Lung (tissue), 12 donors: ENCODE results near the gene CMIP. TPM values are rescaled to one million over a fixed set of nuclear protein-coding genes. Genes with fewer than 3 reads are reported as not detected.
A peak's percentile ranks its signal among the peaks of the same experiment; 100 is the strongest.

Experiments
- ATAC-seq: fragments of 200-7000 bp; cut with Tn5 transposase; one replicate; pipeline ENCODE4 v1.9.1; 2020; ENCODE audit warnings: moderate number of reproducible peaks; ENCODE audit not compliant: insufficient read depth, low FRiP score
- DNase-seq, 3 donors: peaks; one replicate each; pipeline ENCODE4 v3.0.0-alpha.2; 2013 to 2017
- H3K27ac ChIP-seq, 2 donors: one replicate each; pipeline ENCODE4 v1.5.1; 2013; ENCODE audit warnings: mild to moderate bottlenecking in 2 of 2, moderate library complexity in 2 of 2, control low read depth in 1 of 2, inconsistent platforms in 1 of 2, low read depth in 1 of 2, low read length in 1 of 2
- H3K27me3 ChIP-seq, 3 donors: one replicate each; pipeline ENCODE4 v1.5.1; 2013; ENCODE audit warnings: low read length in 2 of 3; ENCODE audit not compliant: control insufficient read depth in 3 of 3, insufficient read depth in 3 of 3
- H3K36me3 ChIP-seq, 4 donors: one replicate each; pipeline ENCODE4 v1.5.1; 2013; ENCODE audit warnings: low read length in 4 of 4, mild to moderate bottlenecking in 1 of 4, moderate library complexity in 1 of 4; ENCODE audit not compliant: control insufficient read depth in 4 of 4, insufficient read depth in 4 of 4
- H3K4me1 ChIP-seq, 5 donors: one replicate each; pipeline ENCODE4 v1.5.1; 2013; ENCODE audit warnings: low read length in 5 of 5, mild to moderate bottlenecking in 2 of 5, moderate library complexity in 1 of 5; ENCODE audit not compliant: control insufficient read depth in 5 of 5, insufficient read depth in 5 of 5
- H3K4me3 ChIP-seq: one replicate; pipeline ENCODE4 v1.5.1; 2013; ENCODE audit warnings: mild to moderate bottlenecking, control low read depth, moderate library complexity
- H3K9ac ChIP-seq, 2 donors: one replicate each; pipeline ENCODE4 v1.5.1; 2013; ENCODE audit warnings: low read length in 2 of 2, control low read depth in 1 of 2; ENCODE audit not compliant: insufficient read depth in 1 of 2
- H3K9me3 ChIP-seq, 4 donors: one replicate each; pipeline ENCODE4 v1.5.1; 2013; ENCODE audit warnings: low read length in 3 of 4, mild to moderate bottlenecking in 1 of 4, moderate library complexity in 1 of 4; ENCODE audit not compliant: control insufficient read depth in 4 of 4, insufficient read depth in 3 of 4
- WGBS, 2 donors: extraction: QIAGEN DNeasy Blood & Tissue Kit; methylation state at CpG; one replicate each; pipeline ENCODE4 v1.1.7; 2013; 5-methylcytosine and 5-hydroxymethylcytosine counted together
- polyA plus RNA-seq, 2 donors: library from polyadenylated mRNA; stranded (reverse); fragments of 200-250 nt; gene quantifications; one replicate each; pipeline ENCODE4 v1.2.1, GENCODE V29; 2013
- total RNA-seq, 2 donors: library from RNA; depleted of rRNA in 1 of 2; stranded (reverse); fragments of >200 nt in 1 of 2; gene quantifications; one replicate each; pipeline ENCODE4 v1.2.1, GENCODE V29; 2014 to 2021
- TF ChIP-seq, protein P1 (sequence below): IDR thresholded peaks from 2 replicates; pipeline ENCODE4 v1.5.1; 2012; ENCODE audit warnings: mild to moderate bottlenecking; ENCODE audit errors: control extremely low read depth, extremely low read depth
- donor health status: control.
- donor health status: control.
- donor health status: Bipolar disorder and iron deficiency.
- donor health status: healthy.
- donor health status: DM: yes; HTN: yes; CAD: no.

The CMIP gene
- total and polyA plus RNA-seq, 4 donors = 11.8 to 80.5 (median 48.6) TPM

DNA sequence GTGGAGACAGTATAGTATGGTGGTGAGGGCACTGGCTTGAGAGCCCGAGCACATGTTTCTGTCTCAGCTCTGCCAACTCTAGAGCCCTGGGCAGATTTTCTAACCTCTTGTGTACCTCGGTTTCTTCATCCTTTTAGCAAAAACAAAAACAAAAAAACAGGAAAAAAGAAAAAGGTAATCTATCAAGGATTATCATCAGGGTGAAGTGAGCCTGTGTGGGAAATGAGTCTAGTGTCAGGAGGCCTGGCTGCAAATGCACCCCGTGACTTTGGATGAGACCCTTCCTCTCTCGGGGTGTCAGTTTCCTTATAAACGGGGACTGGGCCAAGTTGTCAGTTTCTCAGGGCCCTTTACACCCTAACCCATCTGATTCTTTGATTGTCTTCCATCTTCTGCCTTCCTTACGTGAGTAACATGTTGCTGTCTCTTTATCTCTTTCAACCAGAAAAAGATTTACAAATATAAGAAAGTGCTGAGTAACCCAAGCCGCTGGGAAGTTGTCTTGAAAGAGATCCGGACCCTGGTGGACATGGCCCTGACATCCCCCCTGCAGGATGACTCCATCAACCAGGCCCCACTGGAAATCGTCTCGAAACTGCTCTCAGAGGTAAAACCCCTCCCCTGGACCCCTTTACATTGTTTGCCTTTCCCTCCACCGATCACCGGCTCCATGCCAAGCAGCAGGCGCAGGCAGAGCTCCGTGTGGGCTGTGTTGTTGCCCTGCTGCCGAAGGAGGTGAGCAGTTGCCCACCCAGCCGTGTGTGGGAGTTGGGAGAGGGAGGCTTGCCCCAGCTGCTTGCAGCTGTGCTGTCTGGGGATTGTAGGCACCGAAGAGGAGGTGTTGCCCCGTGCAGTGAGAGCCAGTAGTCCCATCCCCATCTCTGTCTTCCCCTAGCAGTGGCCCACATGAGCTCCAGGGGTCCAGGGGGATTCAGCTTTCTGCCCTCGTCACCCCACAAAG is 207.4 kb downstream of the CMIP start:
- Histone ChIP-seq H3K4me1 (peaks cover 0 to 46% (median 22%) of the 10 kb centered on the region in 5 donors), H3K27ac (no peak overlapping the region), H3K9me3 (no peaks in the 10 kb centered on the region), H3K27me3 (no peaks in the 10 kb centered on the region), H3K9ac (peak overlapping the region; percentile 26 to 93), H3K36me3 (peaks cover 0 to 17% (median 0%) of the 10 kb centered on the region in 4 donors), H3K4me3 (no peak overlapping the region)
- 77 to 79% methylated on average over 19 of the region's 19 CpGs for WGBS, 2 donors
- peak; percentile 71 to 78 (median 76) for DNase-seq
- ATAC-seq = no peak
- TF ChIP-seq, protein P1, sequence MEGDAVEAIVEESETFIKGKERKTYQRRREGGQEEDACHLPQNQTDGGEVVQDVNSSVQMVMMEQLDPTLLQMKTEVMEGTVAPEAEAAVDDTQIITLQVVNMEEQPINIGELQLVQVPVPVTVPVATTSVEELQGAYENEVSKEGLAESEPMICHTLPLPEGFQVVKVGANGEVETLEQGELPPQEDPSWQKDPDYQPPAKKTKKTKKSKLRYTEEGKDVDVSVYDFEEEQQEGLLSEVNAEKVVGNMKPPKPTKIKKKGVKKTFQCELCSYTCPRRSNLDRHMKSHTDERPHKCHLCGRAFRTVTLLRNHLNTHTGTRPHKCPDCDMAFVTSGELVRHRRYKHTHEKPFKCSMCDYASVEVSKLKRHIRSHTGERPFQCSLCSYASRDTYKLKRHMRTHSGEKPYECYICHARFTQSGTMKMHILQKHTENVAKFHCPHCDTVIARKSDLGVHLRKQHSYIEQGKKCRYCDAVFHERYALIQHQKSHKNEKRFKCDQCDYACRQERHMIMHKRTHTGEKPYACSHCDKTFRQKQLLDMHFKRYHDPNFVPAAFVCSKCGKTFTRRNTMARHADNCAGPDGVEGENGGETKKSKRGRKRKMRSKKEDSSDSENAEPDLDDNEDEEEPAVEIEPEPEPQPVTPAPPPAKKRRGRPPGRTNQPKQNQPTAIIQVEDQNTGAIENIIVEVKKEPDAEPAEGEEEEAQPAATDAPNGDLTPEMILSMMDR = no peak

DNA sequence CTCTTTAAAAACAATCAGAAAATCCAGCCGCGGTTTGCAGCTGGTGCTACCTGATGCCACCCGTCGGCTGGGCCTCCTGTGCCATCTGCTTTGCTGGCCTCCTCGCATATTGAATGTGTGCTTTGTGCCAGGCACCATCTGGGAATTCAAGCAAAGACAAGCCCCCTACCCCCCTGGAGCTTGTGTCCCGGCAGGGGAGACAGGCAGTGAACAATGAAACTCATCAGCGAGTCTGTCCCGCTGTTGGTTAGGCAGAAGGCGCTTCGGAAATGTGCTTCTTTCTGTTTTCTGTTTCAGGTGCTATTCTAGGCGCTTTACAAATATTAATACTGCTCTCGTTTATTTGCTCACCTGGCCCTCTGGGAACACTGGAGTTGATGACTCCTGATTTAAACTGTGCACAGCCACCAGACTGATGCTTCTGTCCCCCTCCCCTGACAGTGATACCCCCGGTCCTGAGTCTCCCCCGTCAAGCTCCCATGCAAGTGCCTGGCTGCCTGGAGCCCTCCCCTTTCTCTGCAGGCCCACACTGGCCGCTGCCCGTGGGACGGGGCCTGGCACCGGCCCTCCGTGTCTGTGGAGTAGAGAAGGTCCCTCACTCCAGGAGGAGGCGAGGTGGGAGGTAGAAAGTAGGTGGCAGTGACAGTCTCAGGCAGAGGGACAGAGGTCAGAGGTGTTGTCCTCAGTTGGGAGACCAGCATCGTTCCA is 208.3 kb downstream of the CMIP start:
- WGBS, 2 donors = 89 to 92% methylated on average over 21 of the region's 21 CpGs
- ATAC-seq = no peak
- DNase-seq = no peak
- H3K27ac ChIP-seq = no peak overlapping the region
- H3K36me3 ChIP-seq = peaks cover 0 to 17% (median 2%) of the 10 kb centered on the region in 4 donors
- TF ChIP-seq, protein P1 = no peak
- H3K4me1 ChIP-seq = peaks cover 0 to 46% (median 22%) of the 10 kb centered on the region in 5 donors
- no peaks in the 10 kb centered on the region for H3K9me3 ChIP-seq
- H3K27me3 ChIP-seq = no peaks in the 10 kb centered on the region
- H3K9ac ChIP-seq = peak overlapping the region in 1 of 2 donors; percentile 59
- no peak overlapping the region for H3K4me3 ChIP-seq

DNA sequence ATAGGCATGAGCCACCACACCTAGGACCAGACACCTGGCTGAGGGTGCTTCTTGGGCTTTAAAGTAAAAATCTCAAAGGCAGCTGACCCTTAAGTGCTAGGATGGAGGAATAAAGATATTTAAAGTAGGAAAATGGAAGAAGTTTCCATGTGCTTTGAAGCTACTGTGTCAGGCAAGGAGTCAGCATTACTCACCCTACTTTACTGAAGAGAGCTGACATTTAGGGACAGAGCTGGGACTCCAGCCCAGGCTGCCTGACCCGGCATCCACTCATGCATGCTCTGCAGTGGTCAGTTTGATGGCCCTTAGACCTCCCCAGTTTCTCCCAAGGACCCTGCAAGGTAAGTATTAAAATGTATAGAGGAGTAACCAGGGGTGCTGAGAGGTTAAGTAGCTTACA is 209.7 kb downstream of the CMIP start:
- Histone ChIP-seq H3K27me3 (no peaks in the 10 kb centered on the region), H3K9ac (no peak overlapping the region), H3K9me3 (no peaks in the 10 kb centered on the region), H3K4me1 (peaks cover 0 to 39% (median 22%) of the 10 kb centered on the region in 5 donors), H3K36me3 (peaks cover 0 to 26% (median 8%) of the 10 kb centered on the region in 4 donors), H3K4me3 (no peak overlapping the region), H3K27ac (no peak overlapping the region)
- TF ChIP-seq, protein P1 = no peak
- ATAC-seq (no peak), DNase-seq (no peak)
- 71 to 89% methylated on average over 1 of the region's 1 CpG for WGBS, 2 donors
